Spinal cord (tissue), 10 donors: ENCODE data around the gene ATP5F1E. TPM values are rescaled to one million over a fixed set of nuclear protein-coding genes. Genes with fewer than 3 reads are reported as not detected.

ENCODE experiments used
- DNase-seq, 6 donors: peaks; one replicate each; pipeline versions ENCODE4 v3.0.0 to v3.0.0-alpha.2; 2013 to 2015; ENCODE audit warnings: low spot score in 6 of 6, low read depth in 4 of 6
- H3K27ac ChIP-seq: one replicate; pipeline ENCODE4 v1.5.1; 2013; ENCODE audit warnings: low read depth, low read length, control low read depth
- H3K27me3 ChIP-seq: one replicate; pipeline ENCODE4 v1.6.1; 2013; ENCODE audit warnings: low read length; ENCODE audit not compliant: control insufficient read depth, insufficient read depth
- H3K36me3 ChIP-seq: one replicate; pipeline ENCODE4 v1.6.1; 2013; ENCODE audit warnings: low read length; ENCODE audit not compliant: control insufficient read depth, insufficient read depth
- H3K4me1 ChIP-seq: one replicate; pipeline ENCODE4 v1.6.1; 2013; ENCODE audit warnings: low read length; ENCODE audit not compliant: control insufficient read depth, insufficient read depth
- H3K4me3 ChIP-seq: one replicate; pipeline ENCODE4 v1.5.1; 2013; ENCODE audit warnings: low read depth, low read length, control low read depth
- H3K9me3 ChIP-seq: one replicate; pipeline ENCODE4 v1.6.1; 2013; ENCODE audit warnings: low read length; ENCODE audit not compliant: control insufficient read depth, insufficient read depth
- whole genome bisulfite sequencing: methylation state at CpG from one replicate; pipeline ENCODE4 v1.1.5; 2013; ENCODE audit warnings: missing lambda C conversion rate; ENCODE audit not compliant: insufficient coverage; 5-methylcytosine and 5-hydroxymethylcytosine counted together
- polyA plus RNA-seq, 2 donors: library from polyadenylated mRNA; unstranded; fragments of 120-200 nt; gene quantifications; one replicate each; pipeline ENCODE4 v1.2.1, GENCODE V29; 2013; ENCODE audit not compliant: insufficient read length in 2 of 2
- total RNA-seq, 2 donors: library from RNA; depleted of rRNA in 1 of 2; stranded (reverse); fragments of 120-200 nt in 1 of 2; fragments of >200 nt in 1 of 2; gene quantifications; one replicate each; pipeline versions ENCODE4 v1.2.3 to v1.2.4, GENCODE V29; 2013 to 2014
- donor health status: healthy.

ATP5F1E gene
- total and polyA plus RNA-seq, 4 donors = 30.7 to 270 (median 167) TPM

DNA sequence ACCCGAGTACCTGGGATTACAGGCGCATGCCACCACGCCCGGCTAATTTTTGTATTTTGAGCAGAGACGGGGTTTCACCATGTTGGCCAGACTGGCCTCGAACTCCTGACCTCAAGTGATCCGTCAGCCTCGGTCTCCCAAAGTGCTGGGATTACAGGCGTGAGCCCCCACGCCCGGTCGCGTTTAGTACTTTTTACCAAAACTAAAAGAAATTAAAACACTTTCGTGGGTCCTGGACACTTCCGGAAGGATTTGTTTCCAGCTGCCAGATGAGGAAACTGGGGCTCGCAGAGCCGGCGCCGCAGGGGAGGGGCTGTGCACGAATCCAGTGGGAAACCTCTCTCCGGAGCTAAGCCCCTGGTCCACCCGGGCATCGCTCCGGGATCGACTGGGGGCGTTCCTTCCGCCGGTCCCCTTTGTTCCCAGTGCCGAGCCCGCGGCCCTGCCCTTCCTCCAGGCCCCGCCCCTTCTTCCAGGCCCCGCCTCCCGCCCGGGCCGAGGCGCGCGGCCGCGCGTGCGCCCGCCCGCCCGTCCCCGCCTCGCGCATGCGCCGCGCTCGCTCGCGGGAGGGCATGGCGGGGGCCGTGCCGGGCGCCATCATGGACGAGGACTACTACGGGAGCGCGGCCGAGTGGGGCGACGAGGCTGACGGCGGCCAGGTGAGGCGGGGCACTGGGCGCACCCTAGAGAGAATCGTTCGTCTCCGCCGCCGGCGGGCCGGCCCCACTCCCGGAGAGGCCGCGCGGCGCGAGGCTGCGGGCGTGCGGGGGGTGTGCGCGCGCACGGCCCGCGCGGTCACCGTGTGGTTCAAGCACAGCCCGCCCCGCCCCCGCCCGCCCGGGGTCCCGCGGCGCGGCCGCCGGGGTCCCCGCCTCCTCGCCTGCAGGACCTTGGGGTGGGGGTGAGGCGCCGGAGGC is 51.2 kb downstream of the ATP5F1E start, which contains the start of gene NELFCD:
NELFCD (plus strand) TSS at position 546 of the 917 bp plus-strand sequence; CDS start at position 600, 54 bp downstream.
- Histone ChIP-seq H3K9me3 (no peaks in the 10 kb centered on the region), H3K4me3 (peak within 1 kb of the TSS; percentile 65), H3K4me1 (peaks cover 21% of the 10 kb centered on the region), H3K36me3 (peaks cover under 1% of the 10 kb centered on the region), H3K27ac (peak within 1 kb of the TSS; percentile 76), H3K27me3 (no peaks in the 10 kb centered on the region)
- peak; percentile 69 to 96 (median 82) for DNase-seq
- 9% methylated on average over 96 of the region's 109 CpGs for WGBS

DNA sequence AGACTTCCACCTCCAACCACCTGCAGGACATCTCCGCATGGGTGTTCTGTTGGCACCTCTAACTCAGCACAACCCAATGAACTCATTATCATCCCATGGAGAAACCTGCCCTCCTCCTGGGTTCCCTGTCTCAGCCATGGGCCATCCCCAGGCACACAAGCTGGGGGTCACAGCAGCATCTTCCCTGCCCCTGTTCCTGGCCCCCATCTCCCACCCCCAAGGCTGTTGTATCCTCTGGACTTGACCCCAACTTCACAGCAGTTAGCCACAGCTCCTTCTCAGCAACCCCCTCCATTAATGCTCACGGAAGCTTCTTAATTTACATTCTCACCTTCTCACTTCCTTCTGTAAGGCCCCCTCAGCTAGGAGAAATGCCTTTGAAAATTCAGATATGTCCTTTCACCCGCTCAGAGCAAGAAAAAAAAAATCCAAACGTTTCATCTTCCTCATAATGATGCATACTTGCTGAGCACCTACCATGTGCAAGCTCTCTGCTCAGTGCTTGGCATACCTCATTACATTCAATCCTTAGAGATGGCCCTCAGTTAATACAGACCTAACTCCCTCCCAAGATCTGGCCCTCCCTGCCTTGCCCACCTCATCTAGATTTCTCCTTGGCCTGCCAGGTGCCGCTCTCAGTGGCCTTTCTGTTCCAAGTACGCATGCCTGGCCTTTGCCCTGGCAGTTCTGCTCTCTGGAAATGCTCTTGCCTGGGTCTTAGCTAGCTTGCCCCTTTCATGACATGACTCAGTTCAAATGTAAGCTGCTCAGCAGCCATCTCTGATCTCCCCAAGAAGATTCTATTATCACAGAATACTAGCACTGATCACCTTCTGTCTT is 53.6 kb downstream of the ATP5F1E start:
- DNase-seq = no peak
- H3K27ac ChIP-seq = no peak overlapping the region
- WGBS = 70% methylated on average over 6 of the region's 6 CpGs

DNA sequence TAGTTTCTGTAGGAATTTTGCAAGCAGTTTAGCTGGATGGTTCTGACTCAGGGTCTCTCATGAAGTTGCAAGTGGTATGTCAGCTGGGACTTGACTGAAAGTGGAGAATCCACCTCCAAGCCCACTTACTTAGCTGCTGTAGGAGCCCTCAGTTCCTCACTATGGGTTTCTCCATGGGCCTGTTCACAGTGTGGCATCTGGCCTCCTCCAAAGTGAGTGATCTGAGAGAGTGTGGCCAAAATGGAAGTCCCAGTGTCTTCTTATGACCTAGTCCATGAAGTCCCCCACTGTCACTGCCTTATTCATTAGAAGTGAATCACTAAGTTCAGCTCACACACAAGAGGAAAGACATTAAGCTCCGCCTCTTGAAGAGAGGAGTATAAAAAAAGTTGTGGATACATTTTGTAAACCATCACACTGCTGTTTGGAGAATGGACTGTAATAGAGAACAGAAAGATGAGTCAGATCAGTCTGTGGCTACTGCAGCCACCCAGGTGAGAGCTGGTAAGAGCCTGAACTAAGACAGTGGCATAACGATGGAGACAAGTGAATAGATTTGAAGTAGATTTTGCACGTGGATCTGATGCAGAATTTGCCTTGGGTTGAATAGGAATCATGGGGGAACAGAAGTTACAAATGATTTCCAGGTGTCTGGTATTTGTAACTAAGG is 55.9 kb downstream of the ATP5F1E start:
- H3K4me3 ChIP-seq = no peak overlapping the region
- no peak for DNase-seq

More for the DNA sequence above, 53.6 kb downstream of the ATP5F1E start:
- peaks cover 19% of the 10 kb centered on the region for H3K4me1 ChIP-seq
- H3K27me3 ChIP-seq = no peaks in the 10 kb centered on the region
- no peak overlapping the region for H3K4me3 ChIP-seq
- H3K9me3 ChIP-seq = no peaks in the 10 kb centered on the region
- H3K36me3 ChIP-seq = no peaks in the 10 kb centered on the region

More for the DNA sequence above, 55.9 kb downstream of the ATP5F1E start:
- peaks cover 4% of the 10 kb centered on the region for H3K4me1 ChIP-seq
- WGBS = 100% methylated on average over 2 of the region's 3 CpGs
- H3K27me3 ChIP-seq = no peaks in the 10 kb centered on the region
- no peak overlapping the region for H3K27ac ChIP-seq
- no peaks in the 10 kb centered on the region for H3K9me3 ChIP-seq
- no peaks in the 10 kb centered on the region for H3K36me3 ChIP-seq

Other genes starting within 250 kb of the ATP5F1E start
- 1 to 10 TPM in 1 of 2 donors, under 1 TPM in 1; 0.30 to 1.2 TPM for gene GNAS-AS1, start 181.4 kb downstream of the ATP5F1E start, total RNA-seq
- under 1 TPM; 0.81 to 0.87 TPM for gene GNAS-AS1, start 181.4 kb downstream of the ATP5F1E start, polyA plus RNA-seq
- 100 to 1,000 TPM; 830 to 927 TPM for gene GNAS, start 179.6 kb downstream of the ATP5F1E start, total RNA-seq
- gene GNAS, start 179.6 kb downstream of the ATP5F1E start, polyA plus RNA-seq = 1,000 to 10,000 TPM; 3,485 to 3,708 TPM
- 10 to 100 TPM; 48.0 to 57.9 TPM for gene NELFCD, start 51.1 kb downstream of the ATP5F1E start, total RNA-seq
- gene NELFCD, start 51.1 kb downstream of the ATP5F1E start, polyA plus RNA-seq = 10 to 100 TPM; 85.7 to 88.6 TPM
- gene CTSZ, start 25.1 kb downstream of the ATP5F1E start, total RNA-seq = 10 to 100 TPM; 45.7 to 59.6 TPM
- 10 to 100 TPM; 43.1 to 48.7 TPM for gene CTSZ, start 25.1 kb downstream of the ATP5F1E start, polyA plus RNA-seq
- gene TUBB1, start 12.9 kb downstream of the ATP5F1E start, total RNA-seq = 1 to 10 TPM; 1.2 to 3.4 TPM
- gene TUBB1, start 12.9 kb downstream of the ATP5F1E start, polyA plus RNA-seq = 1 to 10 TPM; 1.1 TPM
- 10 to 100 TPM; 60.1 to 66.0 TPM for gene PRELID3B, start 10.5 kb upstream of the ATP5F1E start, total RNA-seq
- 10 to 100 TPM; 50.9 to 64.7 TPM for gene PRELID3B, start 10.5 kb upstream of the ATP5F1E start, polyA plus RNA-seq
- under 1 TPM; 0.06 to 0.10 TPM for gene ZNF831, start 131.5 kb upstream of the ATP5F1E start, total RNA-seq
- under 1 TPM in 1 of 2 donors, not detected in 1; 0.02 TPM for gene ZNF831, start 131.5 kb upstream of the ATP5F1E start, polyA plus RNA-seq